ENCODE measurements around the gene NCAPD3. TPM values are rescaled to one million over a fixed set of nuclear protein-coding genes. Genes with fewer than 3 reads are reported as not detected.

Gene NCAPD3
- total RNA-seq, 1 donor from 2014 or later, result 21.7 TPM

DNA sequence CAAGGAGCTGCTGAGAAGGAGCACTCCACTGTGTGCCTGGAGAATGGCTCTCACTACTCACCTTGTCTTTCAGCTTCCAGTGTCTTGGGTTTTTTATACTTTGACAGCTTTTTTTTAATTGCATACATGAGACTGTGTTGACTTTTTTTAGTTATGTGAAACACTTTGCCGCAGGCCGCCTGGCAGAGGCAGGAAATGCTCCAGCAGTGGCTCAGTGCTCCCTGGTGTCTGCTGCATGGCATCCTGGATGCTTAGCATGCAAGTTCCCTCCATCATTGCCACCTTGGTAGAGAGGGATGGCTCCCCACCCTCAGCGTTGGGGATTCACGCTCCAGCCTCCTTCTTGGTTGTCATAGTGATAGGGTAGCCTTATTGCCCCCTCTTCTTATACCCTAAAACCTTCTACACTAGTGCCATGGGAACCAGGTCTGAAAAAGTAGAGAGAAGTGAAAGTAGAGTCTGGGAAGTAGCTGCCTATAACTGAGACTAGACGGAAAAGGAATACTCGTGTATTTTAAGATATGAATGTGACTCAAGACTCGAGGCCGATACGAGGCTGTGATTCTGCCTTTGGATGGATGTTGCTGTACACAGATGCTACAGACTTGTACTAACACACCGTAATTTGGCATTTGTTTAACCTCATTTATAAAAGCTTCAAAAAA, 72.6 kb downstream of the NCAPD3 start:
- Mint-ChIP-seq H3K9me3 (ENCODE audit: unreplicated experiment) (no peaks in the 10 kb centered on the region), H3K4me1 (ENCODE audit: unreplicated experiment) (peaks cover 10% of the 10 kb centered on the region), H3K4me3 (ENCODE audit: unreplicated experiment) (no peak overlapping the region), H3K36me3 (ENCODE audit: unreplicated experiment) (peaks cover 42% of the 10 kb centered on the region), H3K27ac (ENCODE audit: unreplicated experiment) (peak overlapping the region; percentile 62), H3K27me3 (ENCODE audit: unreplicated experiment) (no peaks in the 10 kb centered on the region)
- TF ChIP-seq, protein P1, sequence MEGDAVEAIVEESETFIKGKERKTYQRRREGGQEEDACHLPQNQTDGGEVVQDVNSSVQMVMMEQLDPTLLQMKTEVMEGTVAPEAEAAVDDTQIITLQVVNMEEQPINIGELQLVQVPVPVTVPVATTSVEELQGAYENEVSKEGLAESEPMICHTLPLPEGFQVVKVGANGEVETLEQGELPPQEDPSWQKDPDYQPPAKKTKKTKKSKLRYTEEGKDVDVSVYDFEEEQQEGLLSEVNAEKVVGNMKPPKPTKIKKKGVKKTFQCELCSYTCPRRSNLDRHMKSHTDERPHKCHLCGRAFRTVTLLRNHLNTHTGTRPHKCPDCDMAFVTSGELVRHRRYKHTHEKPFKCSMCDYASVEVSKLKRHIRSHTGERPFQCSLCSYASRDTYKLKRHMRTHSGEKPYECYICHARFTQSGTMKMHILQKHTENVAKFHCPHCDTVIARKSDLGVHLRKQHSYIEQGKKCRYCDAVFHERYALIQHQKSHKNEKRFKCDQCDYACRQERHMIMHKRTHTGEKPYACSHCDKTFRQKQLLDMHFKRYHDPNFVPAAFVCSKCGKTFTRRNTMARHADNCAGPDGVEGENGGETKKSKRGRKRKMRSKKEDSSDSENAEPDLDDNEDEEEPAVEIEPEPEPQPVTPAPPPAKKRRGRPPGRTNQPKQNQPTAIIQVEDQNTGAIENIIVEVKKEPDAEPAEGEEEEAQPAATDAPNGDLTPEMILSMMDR (IDR thresholded peaks at IDR 0.05), result no peak
- peak; percentile 79 for DNase-seq (ENCODE audit: extremely low spot score, unreplicated experiment)

DNA sequence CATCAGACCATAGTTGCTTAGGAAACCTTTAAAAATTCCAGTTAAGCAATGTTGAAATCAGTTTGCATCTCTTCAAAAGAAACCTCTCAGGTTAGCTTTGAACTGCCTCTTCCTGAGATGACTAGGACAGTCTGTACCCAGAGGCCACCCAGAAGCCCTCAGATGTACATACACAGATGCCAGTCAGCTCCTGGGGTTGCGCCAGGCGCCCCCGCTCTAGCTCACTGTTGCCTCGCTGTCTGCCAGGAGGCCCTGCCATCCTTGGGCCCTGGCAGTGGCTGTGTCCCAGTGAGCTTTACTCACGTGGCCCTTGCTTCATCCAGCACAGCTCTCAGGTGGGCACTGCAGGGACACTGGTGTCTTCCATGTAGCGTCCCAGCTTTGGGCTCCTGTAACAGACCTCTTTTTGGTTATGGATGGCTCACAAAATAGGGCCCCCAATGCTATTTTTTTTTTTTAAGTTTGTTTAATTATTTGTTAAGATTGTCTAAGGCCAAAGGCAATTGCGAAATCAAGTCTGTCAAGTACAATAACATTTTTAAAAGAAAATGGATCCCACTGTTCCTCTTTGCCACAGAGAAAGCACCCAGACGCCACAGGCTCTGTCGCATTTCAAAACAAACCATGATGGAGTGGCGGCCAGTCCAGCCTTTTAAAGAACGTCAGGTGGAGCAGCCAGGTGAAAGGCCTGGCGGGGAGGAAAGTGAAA, 73.4 kb downstream of the NCAPD3 start:
- TF ChIP-seq, protein P1 (IDR thresholded peaks at IDR 0.05), result no peak
- peaks cover 45% of the 10 kb centered on the region for H3K36me3 Mint-ChIP-seq (ENCODE audit: unreplicated experiment)
- no peak overlapping the region for H3K4me3 Mint-ChIP-seq (ENCODE audit: unreplicated experiment)
- H3K4me1 Mint-ChIP-seq (ENCODE audit: unreplicated experiment), result peaks cover 10% of the 10 kb centered on the region
- no peaks in the 10 kb centered on the region for H3K27me3 Mint-ChIP-seq (ENCODE audit: unreplicated experiment)
- DNase-seq (ENCODE audit: extremely low spot score, unreplicated experiment), result peak; percentile 60
- H3K9me3 Mint-ChIP-seq (ENCODE audit: unreplicated experiment), result no peaks in the 10 kb centered on the region
- H3K27ac Mint-ChIP-seq (ENCODE audit: unreplicated experiment), result peak overlapping the region; percentile 62

DNA sequence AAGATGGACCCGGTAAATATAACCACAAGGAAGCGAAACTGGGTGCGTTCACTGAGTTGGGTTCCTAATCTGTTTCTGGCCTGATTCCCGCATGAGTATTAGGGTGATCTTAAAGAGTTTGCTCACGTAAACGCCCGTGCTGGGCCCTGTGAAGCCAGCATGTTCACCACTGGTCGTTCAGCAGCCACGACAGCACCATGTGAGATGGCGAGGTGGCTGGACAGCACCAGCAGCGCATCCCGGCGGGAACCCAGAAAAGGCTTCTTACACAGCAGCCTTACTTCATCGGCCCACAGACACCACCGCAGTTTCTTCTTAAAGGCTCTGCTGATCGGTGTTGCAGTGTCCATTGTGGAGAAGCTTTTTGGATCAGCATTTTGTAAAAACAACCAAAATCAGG, 74.4 kb downstream of the NCAPD3 start:
- H3K36me3 Mint-ChIP-seq (ENCODE audit: unreplicated experiment), result peaks cover 45% of the 10 kb centered on the region
- H3K9me3 Mint-ChIP-seq (ENCODE audit: unreplicated experiment), result no peaks in the 10 kb centered on the region
- TF ChIP-seq, protein P1 (IDR thresholded peaks at IDR 0.05), result no peak
- H3K27me3 Mint-ChIP-seq (ENCODE audit: unreplicated experiment), result no peaks in the 10 kb centered on the region
- H3K4me1 Mint-ChIP-seq (ENCODE audit: unreplicated experiment), result peaks cover 10% of the 10 kb centered on the region
- DNase-seq (ENCODE audit: extremely low spot score, unreplicated experiment), result no peak
- H3K4me3 Mint-ChIP-seq (ENCODE audit: unreplicated experiment), result no peak overlapping the region
- no peak overlapping the region for H3K27ac Mint-ChIP-seq (ENCODE audit: unreplicated experiment)

DNA sequence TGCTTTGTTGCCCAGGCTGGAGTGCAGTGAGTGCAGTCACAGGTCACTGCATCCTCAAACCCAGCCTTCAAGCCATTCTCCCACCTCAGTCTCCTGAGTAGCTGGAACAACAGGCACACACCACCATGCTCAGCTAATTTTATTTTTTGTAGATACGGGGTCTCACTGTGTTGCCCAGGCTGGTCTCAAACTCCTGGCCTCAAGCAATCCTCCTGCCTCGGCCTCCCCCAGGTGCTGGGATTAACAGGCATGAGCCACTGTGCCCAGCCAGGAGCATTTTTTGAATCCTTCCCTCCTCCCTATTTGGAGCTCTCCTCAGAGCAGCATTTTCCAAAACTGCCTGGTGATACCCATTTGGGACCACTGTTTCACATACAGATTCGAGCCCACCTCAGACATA, 77.2 kb downstream of the NCAPD3 start:
- H3K36me3 Mint-ChIP-seq (ENCODE audit: unreplicated experiment), result peaks cover 53% of the 10 kb centered on the region
- no peak overlapping the region for H3K27ac Mint-ChIP-seq (ENCODE audit: unreplicated experiment)
- no peaks in the 10 kb centered on the region for H3K27me3 Mint-ChIP-seq (ENCODE audit: unreplicated experiment)
- peaks cover 17% of the 10 kb centered on the region for H3K4me1 Mint-ChIP-seq (ENCODE audit: unreplicated experiment)
- no peak for DNase-seq (ENCODE audit: extremely low spot score, unreplicated experiment)
- TF ChIP-seq, protein P1 (IDR thresholded peaks at IDR 0.05), result no peak
- H3K4me3 Mint-ChIP-seq (ENCODE audit: unreplicated experiment), result no peak overlapping the region
- H3K9me3 Mint-ChIP-seq (ENCODE audit: unreplicated experiment), result no peaks in the 10 kb centered on the region

DNA sequence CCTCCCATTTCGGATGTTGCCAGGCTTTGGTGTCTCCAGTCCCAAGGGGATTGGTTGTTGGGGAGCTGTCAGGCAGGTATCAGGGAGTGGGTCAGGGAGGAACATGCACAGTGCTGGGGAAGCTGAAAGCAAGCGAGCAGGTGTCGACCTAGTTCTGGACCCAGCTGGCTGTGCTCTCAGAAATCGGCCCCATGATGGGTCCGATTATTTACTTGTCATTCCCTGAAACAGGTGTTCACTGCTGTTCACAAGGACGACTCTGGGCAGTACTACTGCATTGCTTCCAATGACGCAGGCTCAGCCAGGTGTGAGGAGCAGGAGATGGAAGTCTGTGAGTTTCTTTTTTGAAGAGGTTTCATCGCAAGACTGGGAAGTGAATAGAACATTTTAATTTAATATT, 78.1 kb downstream of the NCAPD3 start:
- TF ChIP-seq, protein P1 (IDR thresholded peaks at IDR 0.05), result no peak
- no peak overlapping the region for H3K4me3 Mint-ChIP-seq (ENCODE audit: unreplicated experiment)
- H3K9me3 Mint-ChIP-seq (ENCODE audit: unreplicated experiment), result no peaks in the 10 kb centered on the region
- H3K27ac Mint-ChIP-seq (ENCODE audit: unreplicated experiment), result no peak overlapping the region
- peaks cover 54% of the 10 kb centered on the region for H3K36me3 Mint-ChIP-seq (ENCODE audit: unreplicated experiment)
- no peaks in the 10 kb centered on the region for H3K27me3 Mint-ChIP-seq (ENCODE audit: unreplicated experiment)
- no peak for DNase-seq (ENCODE audit: extremely low spot score, unreplicated experiment)
- peaks cover 11% of the 10 kb centered on the region for H3K4me1 Mint-ChIP-seq (ENCODE audit: unreplicated experiment)
